ENCODE results near the gene KPNA3.

Gene KPNA3

DNA sequence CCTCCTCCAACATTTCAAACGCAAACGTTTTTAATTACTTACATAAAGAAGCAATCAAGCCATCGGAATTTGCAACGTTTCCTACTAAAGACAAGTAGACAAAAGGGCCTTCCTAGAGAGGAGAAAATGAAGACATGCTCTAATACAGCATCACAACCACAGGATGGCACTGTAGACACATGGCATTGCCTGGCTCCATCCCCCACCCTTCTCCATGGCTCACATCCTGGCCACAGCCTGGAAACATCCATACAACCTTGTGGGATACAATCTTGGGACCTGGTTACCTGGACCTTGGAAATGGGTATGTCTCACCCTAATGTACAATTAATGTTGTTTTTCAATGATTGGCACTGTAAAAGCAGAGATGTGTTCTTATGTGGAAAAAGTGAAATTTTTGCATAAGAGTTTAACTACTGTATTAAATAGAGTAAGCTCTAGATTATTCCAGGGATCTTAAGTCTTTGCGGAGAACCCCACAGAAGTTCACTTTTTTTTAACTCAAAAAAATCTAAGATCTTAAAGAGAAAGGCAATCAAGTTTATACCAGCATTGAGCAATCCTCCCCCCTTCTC, 122.7 kb downstream of the KPNA3 start:
- DNase-seq = peak; percentile 93

DNA sequence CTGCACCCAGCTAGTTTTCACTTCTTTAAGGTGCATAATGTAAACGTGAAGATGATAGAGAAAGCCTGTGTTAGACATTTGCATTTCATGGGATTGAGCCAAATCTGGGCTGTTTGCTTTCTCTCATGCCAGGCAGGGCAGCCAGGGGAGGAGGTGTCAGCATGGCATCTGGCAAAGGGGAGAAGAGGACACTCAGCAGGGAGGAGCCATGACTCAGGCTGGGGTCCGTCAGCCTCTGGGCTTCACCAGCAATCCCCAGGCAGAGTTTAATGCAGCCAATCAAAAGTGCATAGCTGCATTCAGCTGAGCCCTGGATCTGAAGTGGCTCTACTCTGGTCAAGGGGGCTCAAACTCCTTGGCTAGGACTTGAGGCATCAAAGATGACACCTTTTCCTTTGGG, 124.7 kb downstream of the KPNA3 start:
- DNase-seq = no peak

DNA sequence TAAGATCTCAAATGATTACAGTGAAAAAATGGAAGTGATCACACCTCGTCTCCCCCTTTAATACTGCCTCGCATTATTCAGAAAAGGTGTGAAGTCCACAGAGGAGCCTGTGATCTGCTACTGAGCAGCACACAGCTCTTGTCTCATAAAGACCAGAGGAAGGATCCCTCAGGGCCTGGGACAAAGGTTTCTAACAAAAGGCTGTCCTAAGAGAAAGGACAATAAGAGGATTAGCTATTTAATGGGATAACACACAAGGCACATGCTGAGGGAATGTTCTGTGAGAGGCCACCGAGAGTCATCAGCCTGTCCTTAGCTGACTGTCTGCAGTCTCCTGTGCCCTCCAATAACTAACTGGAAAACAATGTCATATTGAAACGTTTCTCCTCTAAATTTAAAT, 127.9 kb downstream of the KPNA3 start:
- peak; percentile 18 for DNase-seq

DNA sequence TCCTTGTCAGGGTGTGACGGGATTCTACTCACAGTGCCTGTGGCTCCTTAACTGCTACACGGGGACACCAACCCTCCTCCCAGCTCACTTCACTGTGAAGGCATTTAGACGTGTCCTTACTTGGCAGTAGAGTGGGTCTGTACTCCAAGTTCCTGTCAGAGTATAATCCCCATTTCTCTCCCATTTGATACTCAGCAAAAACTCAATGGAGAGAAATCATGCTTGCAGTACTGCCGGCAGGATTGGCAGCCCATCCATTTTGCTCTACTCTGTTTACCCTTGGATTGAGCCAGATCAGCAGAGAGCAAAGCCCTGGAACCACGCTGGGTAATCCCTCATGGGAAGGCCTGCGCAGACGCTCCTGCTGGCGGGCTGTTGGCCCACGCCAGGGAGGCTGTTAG, 135.2 kb downstream of the KPNA3 start:
- DNase-seq = no peak

DNA sequence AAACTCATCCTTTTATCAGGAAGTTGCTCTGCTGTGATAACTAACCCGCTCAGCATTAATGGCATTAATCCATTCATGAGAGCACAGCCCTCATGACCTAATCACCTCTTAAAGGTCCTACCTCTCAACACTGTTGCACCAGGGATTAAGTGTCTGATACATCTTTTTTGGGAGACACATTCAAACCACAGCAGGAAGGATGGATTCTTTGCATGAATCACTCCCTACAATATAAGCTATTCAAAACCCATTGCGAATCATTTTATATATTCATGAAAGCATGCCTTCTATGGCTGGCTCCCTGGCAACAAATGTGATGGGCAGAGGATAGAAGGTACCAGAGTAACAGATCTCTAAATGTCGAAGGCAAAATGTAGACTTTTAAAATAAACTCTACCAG, 136.6 kb downstream of the KPNA3 start:
- DNase-seq = no peak

DNA sequence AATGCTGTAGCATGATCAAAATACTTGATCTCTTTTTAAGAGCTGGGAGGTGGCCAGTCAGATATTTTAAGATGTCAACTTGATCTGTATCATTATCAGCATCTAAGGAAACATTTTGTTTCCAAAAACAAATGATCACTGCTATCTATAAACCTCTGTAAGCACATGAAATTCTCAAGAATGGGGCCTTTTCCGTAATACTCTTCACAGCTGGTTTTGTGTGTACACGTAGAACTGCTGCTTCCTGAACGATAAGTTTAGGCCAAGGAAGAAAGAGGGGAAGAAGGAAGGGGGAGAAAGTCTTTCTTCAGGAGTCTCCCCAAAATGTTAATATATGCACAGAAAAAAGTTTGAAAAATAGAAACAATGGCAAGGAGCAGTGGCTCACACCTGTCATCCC, 138.5 kb downstream of the KPNA3 start:
- no peak for DNase-seq

DNA sequence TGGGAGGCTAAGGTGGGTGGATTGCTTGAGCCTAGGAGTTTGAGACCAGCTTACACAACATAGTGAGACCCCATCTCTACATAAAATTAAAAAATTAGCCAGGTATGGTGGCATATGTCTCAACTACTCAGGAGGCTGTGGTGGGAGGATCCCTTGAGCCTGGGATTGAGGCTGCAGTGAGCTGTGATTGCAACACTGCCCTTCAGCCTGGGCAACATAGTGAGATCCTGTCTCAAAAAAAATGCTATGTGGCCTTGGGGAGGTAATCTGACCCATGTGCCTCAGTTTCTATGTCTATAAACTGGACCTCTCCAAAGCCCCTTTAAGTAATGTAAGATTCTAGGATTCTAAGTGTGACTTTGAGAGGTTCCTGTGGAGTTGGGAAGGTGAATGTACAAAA, 139.0 kb downstream of the KPNA3 start:
- no peak for DNase-seq

DNA sequence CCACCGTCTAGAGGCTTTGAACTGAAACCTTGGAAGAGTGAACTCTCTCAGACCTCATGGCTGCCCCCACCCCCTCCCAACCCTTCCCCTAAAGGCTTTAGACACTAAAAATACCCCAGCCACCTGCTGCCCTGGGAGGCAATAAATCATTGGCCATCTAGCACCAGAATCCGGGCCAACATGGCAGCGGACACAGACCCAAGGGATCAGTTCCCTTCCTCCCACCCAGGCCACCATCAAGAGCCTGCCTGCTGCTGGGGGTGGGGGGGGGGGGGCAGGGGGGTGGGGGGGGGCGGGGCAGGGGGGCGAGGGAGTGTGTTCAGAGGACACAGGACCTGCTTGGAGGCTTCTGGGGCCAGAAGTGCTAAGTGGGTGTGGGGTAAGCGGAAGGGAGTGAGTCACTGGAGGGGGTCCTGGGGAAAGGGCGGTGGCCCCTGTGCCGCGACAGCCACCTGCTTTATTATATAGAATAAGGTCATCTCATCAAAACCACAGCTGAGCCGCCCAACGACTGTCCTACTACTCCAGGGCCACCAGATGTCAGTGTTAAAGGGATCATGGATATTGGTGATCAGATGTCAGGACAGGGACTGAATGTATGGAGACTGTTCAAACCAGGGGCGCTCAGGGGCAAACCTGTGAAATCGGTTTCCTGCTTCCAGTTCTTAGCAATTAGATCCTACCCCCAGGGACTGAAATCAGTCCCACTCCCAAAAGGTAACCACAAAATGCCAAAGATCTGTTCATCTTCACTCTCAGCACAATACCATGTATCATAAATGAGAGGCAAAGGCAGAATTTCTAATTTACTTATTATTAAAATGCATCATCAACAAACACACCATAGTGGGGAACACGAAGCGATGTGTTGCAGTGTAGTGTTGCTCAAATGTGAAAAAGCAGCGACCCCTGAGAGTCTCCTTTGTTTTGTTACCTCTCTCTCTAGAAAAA, 139.9 kb downstream of the KPNA3 start:
- DNase-seq = peak; percentile 71

DNA sequence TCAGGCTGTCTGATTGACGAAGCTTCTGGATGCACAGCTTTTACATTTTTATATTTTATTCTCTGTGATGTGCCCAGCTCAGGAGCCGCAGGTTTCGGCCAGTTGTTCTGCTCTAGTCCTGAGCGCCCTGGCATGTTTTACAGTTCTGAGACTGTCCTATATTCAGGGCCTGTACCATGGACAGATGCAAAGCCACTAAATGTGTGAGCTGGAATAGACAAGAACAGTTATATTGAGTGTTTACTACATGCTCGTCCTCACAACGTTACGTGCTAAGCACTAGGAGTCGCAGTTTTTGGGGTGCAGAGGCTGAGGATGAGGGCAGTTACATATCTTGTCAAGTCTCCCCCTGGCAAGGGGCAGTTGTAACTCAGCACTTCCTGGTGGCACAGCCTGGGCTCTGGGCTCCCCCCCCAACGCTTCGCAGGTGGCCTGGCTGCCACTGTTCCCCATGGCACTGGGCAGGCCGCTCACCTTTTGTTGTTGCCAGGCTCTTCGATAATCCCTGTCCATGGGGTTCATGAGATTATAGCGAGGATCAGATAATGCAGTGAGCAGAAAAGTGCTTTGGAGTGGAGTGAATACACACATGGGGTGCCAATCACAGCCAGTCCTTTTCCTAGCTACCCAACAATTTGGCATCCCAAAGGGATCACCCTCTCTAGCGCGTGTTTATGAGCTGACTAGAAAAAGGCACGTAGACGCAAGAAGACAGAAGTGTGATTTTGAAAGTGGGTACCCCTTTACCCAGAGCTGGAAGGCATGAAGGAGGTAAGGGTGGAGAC, 140.7 kb downstream of the KPNA3 start:
- DNase-seq = no peak

DNA sequence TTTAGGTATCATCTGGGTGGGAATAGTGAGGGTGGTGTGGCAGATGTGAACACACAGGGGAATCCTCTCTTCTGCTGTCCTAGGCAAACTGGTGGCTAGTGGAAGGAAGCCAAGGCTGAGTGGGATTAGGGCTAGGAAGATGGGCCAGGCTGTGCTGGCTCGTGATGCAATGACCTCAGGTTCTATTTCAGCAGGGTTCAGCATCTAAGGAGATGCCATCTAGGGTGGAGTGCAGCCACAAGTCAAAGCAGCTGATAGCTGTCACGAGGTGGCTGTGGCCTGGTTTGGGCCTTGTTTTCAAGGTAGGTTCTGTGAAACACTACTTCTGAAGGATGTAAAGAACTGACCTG, 142.5 kb downstream of the KPNA3 start:
- DNase-seq = no peak
